ENCODE results near the gene NPAS3.

DNA sequence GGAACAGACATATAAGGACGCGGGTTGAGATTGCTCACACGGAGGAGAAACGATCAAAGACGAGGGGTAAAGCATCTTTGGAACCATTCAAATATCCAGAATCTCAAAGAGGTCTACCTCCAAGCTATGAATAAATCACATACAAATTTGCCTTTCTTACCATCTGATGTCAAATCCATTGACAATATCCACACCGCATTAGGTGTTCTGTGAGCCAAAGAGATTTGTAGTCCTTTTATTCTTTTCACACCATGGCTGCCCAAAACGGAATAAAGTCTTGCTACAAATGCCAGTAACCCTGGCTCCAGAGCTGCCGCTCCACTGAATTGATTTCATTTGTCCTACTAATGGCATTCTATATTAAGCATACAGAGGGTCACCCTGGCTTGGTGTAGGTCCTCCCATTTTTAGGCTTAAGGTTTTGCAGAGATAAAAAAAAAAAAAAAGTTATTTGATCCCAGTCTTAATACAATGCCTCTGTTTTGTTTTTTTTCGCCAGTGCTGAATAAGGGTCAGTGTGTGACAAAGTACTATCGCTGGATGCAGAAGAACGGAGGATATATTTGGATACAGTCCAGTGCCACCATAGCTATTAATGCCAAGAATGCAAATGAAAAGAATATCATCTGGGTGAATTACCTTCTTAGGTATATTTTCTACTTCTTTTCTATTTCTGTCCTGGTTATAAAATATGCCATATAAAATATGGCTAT, 854.9 kb downstream of the NPAS3 start:
- TF ChIP-seq, protein P1, sequence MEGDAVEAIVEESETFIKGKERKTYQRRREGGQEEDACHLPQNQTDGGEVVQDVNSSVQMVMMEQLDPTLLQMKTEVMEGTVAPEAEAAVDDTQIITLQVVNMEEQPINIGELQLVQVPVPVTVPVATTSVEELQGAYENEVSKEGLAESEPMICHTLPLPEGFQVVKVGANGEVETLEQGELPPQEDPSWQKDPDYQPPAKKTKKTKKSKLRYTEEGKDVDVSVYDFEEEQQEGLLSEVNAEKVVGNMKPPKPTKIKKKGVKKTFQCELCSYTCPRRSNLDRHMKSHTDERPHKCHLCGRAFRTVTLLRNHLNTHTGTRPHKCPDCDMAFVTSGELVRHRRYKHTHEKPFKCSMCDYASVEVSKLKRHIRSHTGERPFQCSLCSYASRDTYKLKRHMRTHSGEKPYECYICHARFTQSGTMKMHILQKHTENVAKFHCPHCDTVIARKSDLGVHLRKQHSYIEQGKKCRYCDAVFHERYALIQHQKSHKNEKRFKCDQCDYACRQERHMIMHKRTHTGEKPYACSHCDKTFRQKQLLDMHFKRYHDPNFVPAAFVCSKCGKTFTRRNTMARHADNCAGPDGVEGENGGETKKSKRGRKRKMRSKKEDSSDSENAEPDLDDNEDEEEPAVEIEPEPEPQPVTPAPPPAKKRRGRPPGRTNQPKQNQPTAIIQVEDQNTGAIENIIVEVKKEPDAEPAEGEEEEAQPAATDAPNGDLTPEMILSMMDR (conservative IDR thresholded peaks at IDR 0.05 in 1 of 2, IDR thresholded peaks at IDR 0.05 in 1 of 2; ENCODE audit: low read depth in 1 of 2, low read length in 2 of 2): no peak
- TF ChIP-seq EZH2 (IDR thresholded peaks at IDR 0.05; ENCODE audit: low read length, missing control alignments): no peak
